Choroid plexus epithelial cell (primary cell): ENCODE measurements around the gene CD5L.

Experiments used
- DNase-seq: peaks from one replicate; pipeline ENCODE4 v3.0.0-alpha.2; 2010; ENCODE audit warnings: low read depth
- H3K4me3 ChIP-seq: 2 replicates; pipeline ENCODE4 v1.5.1; 2011; ENCODE audit warnings: low read depth, mild to moderate bottlenecking, control low read depth, low read length, moderate library complexity
- CTCF ChIP-seq: conservative IDR thresholded peaks from 2 replicates; pipeline ENCODE4 v1.5.1; 2011; ENCODE audit warnings: low read depth, mild to moderate bottlenecking, control low read depth, inconsistent platforms, low read length, moderate library complexity

CD5L gene

GRCh38 chr1:157841708-157842107 is at the start of gene CD5L:
TSS of gene CD5L (minus strand) at chr1:157841808. CDS start at chr1:157841701, 107 bp downstream.
- no peak for DNase-seq
- no peak within 1 kb of the TSS for H3K4me3 ChIP-seq
- TF ChIP-seq CTCF, result no peak

GRCh38 chr1:157882580-157882979 is 41.0 kb upstream of the CD5L start:
- no peak overlapping the region for H3K4me3 ChIP-seq
- no peak for TF ChIP-seq CTCF
- DNase-seq, result no peak

GRCh38 chr1:157880621-157881020 is 39.0 kb upstream of the CD5L start:
- TF ChIP-seq CTCF, result no peak
- DNase-seq, result no peak
- H3K4me3 ChIP-seq, result no peak overlapping the region

- TF ChIP-seq CTCF, result peak; percentile 49
- DNase-seq, result peak; percentile 61
- no peak overlapping the region for H3K4me3 ChIP-seq
Observed at GRCh38 chr1:157878059-157878458, 36.5 kb upstream of the CD5L start.

- TF ChIP-seq CTCF, result no peak
- no peak overlapping the region for H3K4me3 ChIP-seq
- no peak for DNase-seq
Observed at GRCh38 chr1:157870490-157870889, 28.9 kb upstream of the CD5L start.

GRCh38 chr1:157868654-157869053 is 27.0 kb upstream of the CD5L start:
- DNase-seq, result no peak
- H3K4me3 ChIP-seq, result no peak overlapping the region
- TF ChIP-seq CTCF, result no peak

GRCh38 chr1:157862114-157863070 is 20.8 kb upstream of the CD5L start:
- H3K4me3 ChIP-seq, result no peak overlapping the region
- TF ChIP-seq CTCF, result no peak
- DNase-seq, result no peak
